Parathyroid adenoma (tissue), 2 donors: ENCODE measurements around the gene DDX23.

Source experiments
- H2AFZ ChIP-seq: fragments of 300-600 bp; sonication (generic); one replicate; pipeline ENCODE4 v1.7.0; 2017; ENCODE audit warnings: antibody characterized with exemption, mild to moderate bottlenecking
- H3K27ac ChIP-seq: fragments of 300-600 bp; sonication (generic); one replicate; pipeline ENCODE4 v1.7.0; 2017
- H3K27me3 ChIP-seq: fragments of 300-600 bp; sonication (generic); one replicate; pipeline ENCODE4 v1.7.0; 2017; ENCODE audit warnings: low read length; ENCODE audit not compliant: control insufficient read depth, insufficient read depth
- H3K36me3 ChIP-seq: fragments of 300-600 bp; sonication (generic); one replicate; pipeline ENCODE4 v1.7.0; 2017; ENCODE audit warnings: low read length; ENCODE audit not compliant: control insufficient read depth, insufficient read depth
- H3K4me1 ChIP-seq: fragments of 300-600 bp; sonication (generic); one replicate; pipeline ENCODE4 v1.7.0; 2017; ENCODE audit warnings: control low read depth
- H3K4me2 ChIP-seq: fragments of 300-600 bp; sonication (generic); one replicate; pipeline ENCODE4 v1.7.0; 2017; ENCODE audit warnings: low read length
- H3K4me3 ChIP-seq: fragments of 300-600 bp; sonication (generic); one replicate; pipeline ENCODE4 v1.7.0; 2017; ENCODE audit warnings: low read depth, low read length
- H3K79me2 ChIP-seq: fragments of 300-600 bp; sonication (generic); one replicate; pipeline ENCODE4 v1.7.0; 2017; ENCODE audit warnings: control low read depth
- H3K9ac ChIP-seq: fragments of 300-600 bp; sonication (generic); one replicate; pipeline ENCODE4 v1.7.0; 2017; ENCODE audit warnings: mild to moderate bottlenecking
- H3K9me3 ChIP-seq: fragments of 300-600 bp; sonication (generic); one replicate; pipeline ENCODE4 v1.7.0; 2017; ENCODE audit warnings: low read length; ENCODE audit not compliant: control insufficient read depth
- TF ChIP-seq, protein P1 (sequence below): fragments of 300-600 bp; sonication (generic); IDR thresholded peaks from one replicate; pipeline ENCODE4 v1.7.0; 2017; ENCODE audit warnings: antibody characterized with exemption, mild to moderate bottlenecking
- donor health status: primary hyperparathyroidism.

DDX23 gene

DNA sequence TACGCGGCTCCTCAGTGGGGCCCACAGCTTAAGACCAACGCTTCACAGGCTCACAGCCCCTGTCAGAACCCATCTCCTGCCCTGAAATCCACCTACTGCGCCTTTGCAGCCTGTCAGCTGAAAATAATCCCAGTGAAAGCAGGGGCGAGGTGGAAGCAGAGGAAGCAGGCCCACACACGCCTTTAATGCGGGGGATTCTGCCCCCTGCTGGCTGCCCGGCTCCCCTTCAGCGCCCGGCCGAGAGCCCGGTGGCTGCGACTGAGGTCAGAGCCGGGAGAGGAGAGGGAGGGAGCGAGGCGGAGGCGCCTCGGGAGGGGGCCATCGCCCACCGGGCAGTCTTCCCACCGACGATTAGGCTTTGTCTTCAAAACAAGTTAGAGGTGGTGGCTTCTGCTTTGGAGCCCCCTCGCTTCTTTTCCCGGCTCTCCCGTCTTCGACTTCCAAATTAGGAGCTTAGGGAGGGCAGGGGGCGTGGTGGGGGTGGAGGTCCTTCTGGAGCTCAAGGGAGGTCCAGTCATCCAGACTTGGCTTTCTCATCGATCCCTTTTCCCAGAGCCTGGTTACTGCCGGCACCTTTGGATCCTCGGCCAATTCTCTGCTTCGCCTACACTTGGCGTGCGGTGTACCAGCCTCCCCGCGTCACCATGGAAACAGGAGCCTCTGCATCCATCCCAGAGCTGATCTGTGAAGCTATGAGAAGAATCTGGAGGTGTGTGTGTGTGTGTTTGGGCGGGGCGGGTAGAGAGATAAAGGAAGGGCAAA, 38.9 kb upstream of the DDX23 start:
- Histone ChIP-seq H3K79me2 (no peaks in the 10 kb centered on the region), H3K4me2 (peak overlapping the region; percentile 62), H3K4me1 (no peaks in the 10 kb centered on the region), H2AFZ (peak overlapping the region; percentile 36), H3K9me3 (no peaks in the 10 kb centered on the region), H3K36me3 (no peaks in the 10 kb centered on the region), H3K27me3 (no peaks in the 10 kb centered on the region), H3K9ac (no peak overlapping the region), H3K4me3 (no peak overlapping the region), H3K27ac (no peak overlapping the region)
- TF ChIP-seq, protein P1, sequence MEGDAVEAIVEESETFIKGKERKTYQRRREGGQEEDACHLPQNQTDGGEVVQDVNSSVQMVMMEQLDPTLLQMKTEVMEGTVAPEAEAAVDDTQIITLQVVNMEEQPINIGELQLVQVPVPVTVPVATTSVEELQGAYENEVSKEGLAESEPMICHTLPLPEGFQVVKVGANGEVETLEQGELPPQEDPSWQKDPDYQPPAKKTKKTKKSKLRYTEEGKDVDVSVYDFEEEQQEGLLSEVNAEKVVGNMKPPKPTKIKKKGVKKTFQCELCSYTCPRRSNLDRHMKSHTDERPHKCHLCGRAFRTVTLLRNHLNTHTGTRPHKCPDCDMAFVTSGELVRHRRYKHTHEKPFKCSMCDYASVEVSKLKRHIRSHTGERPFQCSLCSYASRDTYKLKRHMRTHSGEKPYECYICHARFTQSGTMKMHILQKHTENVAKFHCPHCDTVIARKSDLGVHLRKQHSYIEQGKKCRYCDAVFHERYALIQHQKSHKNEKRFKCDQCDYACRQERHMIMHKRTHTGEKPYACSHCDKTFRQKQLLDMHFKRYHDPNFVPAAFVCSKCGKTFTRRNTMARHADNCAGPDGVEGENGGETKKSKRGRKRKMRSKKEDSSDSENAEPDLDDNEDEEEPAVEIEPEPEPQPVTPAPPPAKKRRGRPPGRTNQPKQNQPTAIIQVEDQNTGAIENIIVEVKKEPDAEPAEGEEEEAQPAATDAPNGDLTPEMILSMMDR: peak; percentile 95

DNA sequence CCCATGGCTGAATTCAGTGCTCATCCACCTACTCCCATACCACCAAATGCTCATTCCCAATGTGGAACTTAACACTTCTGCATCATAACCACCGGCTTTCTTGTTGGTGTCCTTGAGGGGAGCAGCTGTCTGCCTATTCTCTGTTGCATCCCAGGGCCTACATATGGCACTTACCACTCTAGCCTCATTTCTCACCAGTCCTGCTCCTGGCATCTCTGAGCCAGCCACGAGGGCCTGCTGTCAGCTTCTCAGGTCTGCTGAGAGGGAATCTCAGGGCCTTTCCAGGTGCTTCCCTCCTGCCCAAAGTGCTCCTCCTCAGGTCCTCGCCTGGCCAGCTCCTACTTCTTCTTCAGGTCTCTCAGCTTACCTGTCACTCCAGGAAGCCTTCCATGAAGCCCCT, 37.7 kb upstream of the DDX23 start:
- no peak overlapping the region for H3K27ac ChIP-seq
- no peak overlapping the region for H3K4me3 ChIP-seq
- H3K27me3 ChIP-seq: no peaks in the 10 kb centered on the region
- no peaks in the 10 kb centered on the region for H3K9me3 ChIP-seq
- H3K4me2 ChIP-seq: no peak overlapping the region
- TF ChIP-seq, protein P1: no peak
- no peaks in the 10 kb centered on the region for H3K79me2 ChIP-seq
- no peaks in the 10 kb centered on the region for H3K4me1 ChIP-seq
- no peak overlapping the region for H2AFZ ChIP-seq
- no peak overlapping the region for H3K9ac ChIP-seq
- no peaks in the 10 kb centered on the region for H3K36me3 ChIP-seq

- no peaks in the 10 kb centered on the region for H3K79me2 ChIP-seq
- H3K4me1 ChIP-seq: peaks cover 5% of the 10 kb centered on the region
- no peak overlapping the region for H3K4me3 ChIP-seq
- H3K9me3 ChIP-seq: no peaks in the 10 kb centered on the region
- H3K27me3 ChIP-seq: no peaks in the 10 kb centered on the region
- no peak overlapping the region for H3K9ac ChIP-seq
- no peak overlapping the region for H2AFZ ChIP-seq
- TF ChIP-seq, protein P1: no peak
- peak overlapping the region; percentile 30 for H3K27ac ChIP-seq
- H3K4me2 ChIP-seq: no peak overlapping the region
- no peaks in the 10 kb centered on the region for H3K36me3 ChIP-seq
Measured at GRCh38 chr12:48883305-48884161, 31.6 kb upstream of the DDX23 start.

DNA sequence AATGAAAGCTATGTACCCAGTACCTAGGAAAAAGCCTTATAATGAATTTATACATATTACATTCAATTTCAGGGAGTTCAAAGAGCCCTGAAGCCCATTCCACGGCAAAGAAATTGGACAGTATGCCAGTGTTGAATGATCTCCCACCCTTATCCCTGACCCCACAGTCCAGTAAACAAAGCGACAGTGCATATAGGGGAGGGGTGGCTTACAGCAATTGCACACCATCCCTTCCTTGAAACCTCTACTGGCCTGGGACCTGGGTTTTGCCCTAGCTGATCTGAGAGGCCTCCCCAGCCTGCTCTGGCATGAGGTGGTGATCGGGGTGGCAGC, 31.0 kb upstream of the DDX23 start:
- TF ChIP-seq, protein P1: no peak
- no peaks in the 10 kb centered on the region for H3K9me3 ChIP-seq
- H3K79me2 ChIP-seq: no peaks in the 10 kb centered on the region
- H3K9ac ChIP-seq: no peak overlapping the region
- no peak overlapping the region for H3K4me2 ChIP-seq
- no peaks in the 10 kb centered on the region for H3K36me3 ChIP-seq
- peak overlapping the region; percentile 30 for H3K27ac ChIP-seq
- no peak overlapping the region for H3K4me3 ChIP-seq
- H2AFZ ChIP-seq: no peak overlapping the region
- no peaks in the 10 kb centered on the region for H3K27me3 ChIP-seq
- peaks cover 5% of the 10 kb centered on the region for H3K4me1 ChIP-seq
